GM15510 (cell line): ENCODE data around the gene WDR33.

ENCODE experiments used
- POLR2A ChIP-seq: IDR thresholded peaks from 3 replicates; pipeline ENCODE4 v1.6.1; 2011; ENCODE audit warnings: borderline replicate concordance; ENCODE audit not compliant: insufficient read length; ENCODE audit errors: extremely low read depth

Gene WDR33

DNA sequence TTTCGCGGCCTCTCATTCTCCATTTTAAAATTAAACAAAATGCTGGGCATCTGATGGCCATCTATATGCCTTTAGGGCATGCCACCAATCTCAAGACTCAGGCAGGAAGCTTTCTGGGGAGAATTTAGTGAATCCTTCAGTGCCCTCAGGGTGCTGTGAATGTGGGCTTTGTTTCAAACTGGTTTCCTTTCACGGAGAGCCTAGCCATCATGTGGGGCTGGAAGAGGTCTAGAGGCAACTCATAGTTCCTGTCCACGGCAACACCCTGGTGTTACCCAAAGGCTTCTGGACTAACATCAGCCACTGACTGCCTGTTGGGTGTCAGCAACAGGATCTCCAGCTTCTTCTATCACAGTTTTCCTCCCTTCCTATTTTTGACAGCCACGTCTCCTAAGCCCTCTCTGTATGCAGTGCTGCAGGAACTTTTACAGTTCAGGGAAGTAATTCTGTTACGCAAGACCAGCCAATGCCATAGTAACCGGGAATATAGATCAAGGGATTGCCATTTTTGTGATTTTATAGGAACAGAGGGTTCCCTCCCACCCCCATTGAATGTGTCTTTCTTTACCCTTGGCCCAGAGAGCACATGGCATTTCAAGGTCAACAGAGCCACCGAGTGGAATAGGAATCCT is 7.9 kb upstream of the WDR33 start:
- TF ChIP-seq POLR2A: no peak

- TF ChIP-seq POLR2A: no peak
Measured at GRCh38 chr2:127818241-127818640, 7.3 kb upstream of the WDR33 start.

DNA sequence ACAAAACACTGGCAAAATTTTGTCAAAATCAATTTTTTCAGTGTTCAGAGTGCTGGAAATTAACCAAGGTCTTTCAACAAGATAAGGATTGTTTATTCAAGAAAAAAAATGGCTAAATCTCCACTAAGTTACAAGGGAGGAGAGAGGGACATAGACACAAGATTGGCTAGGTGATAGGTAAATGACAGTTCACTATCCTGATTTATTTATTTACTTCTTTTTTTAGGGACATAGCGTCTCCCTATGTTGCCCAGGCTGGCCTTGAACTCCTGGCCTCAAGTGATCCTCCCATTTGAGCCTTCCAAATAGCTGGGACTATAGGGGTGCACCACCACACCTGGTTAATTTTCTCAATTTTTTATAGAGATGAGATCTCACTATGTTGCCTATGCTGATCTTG is 3.7 kb upstream of the WDR33 start:
- no peak for TF ChIP-seq POLR2A

- no peak for TF ChIP-seq POLR2A
Measured at GRCh38 chr2:127811397-127812321, 688 bp upstream of the WDR33 start.

- TF ChIP-seq POLR2A: no peak
Measured at GRCh38 chr2:127810156-127810618, 784 bp downstream of the WDR33 start.

GRCh38 chr2:127807678-127808353 is 3.2 kb downstream of the WDR33 start:
- TF ChIP-seq POLR2A: no peak

GRCh38 chr2:127805491-127805890 is 5.5 kb downstream of the WDR33 start:
- no peak for TF ChIP-seq POLR2A

- no peak for TF ChIP-seq POLR2A
Measured at GRCh38 chr2:127799926-127800325, 11.0 kb downstream of the WDR33 start.

- no peak for TF ChIP-seq POLR2A
Measured at GRCh38 chr2:127796389-127796788, 14.6 kb downstream of the WDR33 start.

GRCh38 chr2:127792805-127793204 is 18.2 kb downstream of the WDR33 start:
- no peak for TF ChIP-seq POLR2A

DNA sequence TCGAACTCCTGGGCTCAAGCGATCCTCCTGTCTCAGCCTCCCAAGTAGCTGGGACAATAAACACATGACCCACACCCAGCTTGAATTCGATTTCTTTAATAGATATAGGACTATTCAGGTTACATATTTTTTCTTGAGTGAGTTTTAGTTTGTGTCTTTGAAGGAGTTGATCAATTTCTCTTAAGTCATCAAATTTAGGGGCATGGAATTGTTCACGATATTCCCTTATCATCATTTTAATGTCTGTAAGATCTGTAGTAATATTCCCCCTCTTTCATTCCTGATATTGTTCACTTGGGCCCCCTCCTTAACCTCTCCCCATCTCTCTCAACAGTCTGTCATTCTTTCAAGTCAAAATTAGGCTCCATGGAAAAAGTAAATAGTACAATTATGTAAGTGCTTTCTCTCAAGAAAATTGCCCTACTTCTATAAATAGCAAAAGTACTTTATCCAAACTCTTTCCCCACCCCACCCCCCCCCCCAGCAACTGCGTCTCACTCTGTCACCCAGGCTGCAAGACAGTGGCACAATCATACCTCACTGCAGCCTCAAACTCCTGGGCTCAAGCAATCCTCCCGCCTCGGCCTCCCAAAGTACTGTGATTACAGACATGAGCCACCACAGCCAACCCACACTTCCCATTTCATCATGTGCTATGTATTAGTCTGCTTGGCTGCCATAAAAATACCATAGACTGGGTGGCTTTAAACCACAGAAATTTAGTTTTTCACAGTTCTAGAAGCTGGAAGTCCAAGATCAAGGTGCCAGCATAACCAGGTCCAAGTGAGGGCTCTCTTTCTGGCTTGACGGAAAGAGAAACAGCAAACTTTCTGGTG is 20.1 kb downstream of the WDR33 start:
- no peak for TF ChIP-seq POLR2A

GRCh38 chr2:127786048-127786809 is 24.7 kb downstream of the WDR33 start:
- TF ChIP-seq POLR2A: no peak

GRCh38 chr2:127784965-127785518 is 25.9 kb downstream of the WDR33 start:
- TF ChIP-seq POLR2A: no peak
